HG02943 (cell line): ENCODE results near the gene KLF13.

Experiments used
- ATAC-seq: cut with Tn5 transposase; IDR thresholded peaks from one replicate; pipeline ENCODE4 v1.9.1; 2021; ENCODE audit warnings: mild to moderate bottlenecking, low read depth, moderate library complexity; ENCODE audit not compliant: unreplicated experiment

The KLF13 gene

DNA sequence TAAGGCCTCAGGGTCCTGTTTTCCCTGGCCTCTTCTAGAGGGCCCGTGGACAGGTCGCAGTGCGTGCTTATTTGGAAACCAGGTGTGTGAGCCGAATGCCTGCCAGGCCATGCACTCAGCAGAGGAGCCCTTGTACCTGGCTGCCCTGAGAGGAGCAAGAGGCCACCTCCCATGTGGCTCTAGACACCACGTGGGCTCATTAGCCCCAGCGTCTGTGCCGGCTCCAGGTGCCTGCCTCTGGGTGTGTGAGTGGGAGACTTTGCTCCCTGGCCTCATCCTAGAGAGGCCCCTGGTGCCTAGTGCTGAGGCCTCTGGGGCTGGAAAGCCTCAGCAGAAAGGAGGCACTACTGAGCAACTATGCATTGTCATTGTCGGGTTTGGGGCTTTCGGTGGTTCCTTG is 50.4 kb downstream of the KLF13 start:
- no peak for ATAC-seq

DNA sequence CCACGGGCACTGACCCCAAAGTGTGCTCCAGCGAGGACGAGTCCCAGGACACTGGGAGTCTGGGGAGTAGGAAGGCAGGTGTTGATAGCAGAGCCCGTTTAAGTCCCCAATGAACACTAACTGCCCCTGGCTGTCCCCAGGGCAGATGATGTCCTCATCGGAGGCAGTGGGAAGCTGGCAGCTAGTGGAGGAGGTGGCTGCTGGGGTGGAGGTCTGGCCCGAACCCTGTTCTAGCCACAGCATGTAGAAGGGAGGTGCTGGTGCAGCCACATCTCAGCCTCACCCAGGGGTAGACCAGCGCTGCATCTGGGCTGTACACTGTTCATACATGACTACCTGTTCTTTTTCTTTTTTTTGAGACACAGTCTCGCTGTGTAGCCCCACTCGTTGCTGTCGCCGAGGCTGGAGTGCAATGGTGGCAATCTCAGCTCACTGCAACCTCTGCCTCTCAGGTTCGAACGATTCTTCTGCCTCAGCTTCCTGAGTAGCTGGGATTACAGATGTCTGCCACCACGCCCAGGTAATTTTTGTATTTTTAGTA is 51.8 kb downstream of the KLF13 start:
- no peak for ATAC-seq

DNA sequence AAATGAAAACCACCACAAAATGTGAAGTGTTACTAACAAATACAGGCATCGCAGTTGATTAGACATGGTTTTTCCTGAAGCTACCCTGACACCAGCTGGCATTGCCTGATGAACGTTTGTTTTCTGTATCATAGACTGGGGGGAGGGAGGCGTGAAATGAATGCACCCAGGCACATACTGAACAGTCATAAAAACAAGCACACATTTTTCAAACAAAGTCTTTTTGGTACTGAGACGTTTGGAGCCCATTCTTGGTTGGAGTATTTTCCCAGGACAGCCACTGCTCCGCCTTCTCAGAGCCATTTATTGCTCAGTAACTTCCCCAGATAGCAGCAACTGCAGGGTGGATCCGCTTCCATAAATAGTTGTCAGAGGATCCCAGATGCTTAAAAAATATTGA is 52.4 kb downstream of the KLF13 start:
- no peak for ATAC-seq

DNA sequence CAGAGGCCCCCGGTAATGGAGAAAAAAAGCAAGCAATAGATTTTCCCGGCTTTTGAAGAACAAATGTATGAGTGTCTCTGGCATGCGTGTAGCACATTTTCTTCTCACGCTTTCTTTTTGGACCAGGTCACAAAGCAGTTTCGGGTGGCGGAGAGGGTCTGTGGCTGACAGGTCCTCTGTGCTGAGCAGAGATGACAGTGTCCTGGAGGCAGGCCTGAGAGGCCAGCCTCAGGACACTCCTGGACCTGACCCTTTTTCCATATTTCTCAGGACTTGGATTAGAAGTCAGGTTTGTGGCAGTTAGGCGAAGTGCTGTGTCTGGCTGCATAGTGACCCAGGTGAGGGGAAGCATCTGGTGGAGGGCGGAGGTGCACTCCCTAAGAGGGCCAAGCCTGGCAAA is 52.9 kb downstream of the KLF13 start:
- no peak for ATAC-seq

DNA sequence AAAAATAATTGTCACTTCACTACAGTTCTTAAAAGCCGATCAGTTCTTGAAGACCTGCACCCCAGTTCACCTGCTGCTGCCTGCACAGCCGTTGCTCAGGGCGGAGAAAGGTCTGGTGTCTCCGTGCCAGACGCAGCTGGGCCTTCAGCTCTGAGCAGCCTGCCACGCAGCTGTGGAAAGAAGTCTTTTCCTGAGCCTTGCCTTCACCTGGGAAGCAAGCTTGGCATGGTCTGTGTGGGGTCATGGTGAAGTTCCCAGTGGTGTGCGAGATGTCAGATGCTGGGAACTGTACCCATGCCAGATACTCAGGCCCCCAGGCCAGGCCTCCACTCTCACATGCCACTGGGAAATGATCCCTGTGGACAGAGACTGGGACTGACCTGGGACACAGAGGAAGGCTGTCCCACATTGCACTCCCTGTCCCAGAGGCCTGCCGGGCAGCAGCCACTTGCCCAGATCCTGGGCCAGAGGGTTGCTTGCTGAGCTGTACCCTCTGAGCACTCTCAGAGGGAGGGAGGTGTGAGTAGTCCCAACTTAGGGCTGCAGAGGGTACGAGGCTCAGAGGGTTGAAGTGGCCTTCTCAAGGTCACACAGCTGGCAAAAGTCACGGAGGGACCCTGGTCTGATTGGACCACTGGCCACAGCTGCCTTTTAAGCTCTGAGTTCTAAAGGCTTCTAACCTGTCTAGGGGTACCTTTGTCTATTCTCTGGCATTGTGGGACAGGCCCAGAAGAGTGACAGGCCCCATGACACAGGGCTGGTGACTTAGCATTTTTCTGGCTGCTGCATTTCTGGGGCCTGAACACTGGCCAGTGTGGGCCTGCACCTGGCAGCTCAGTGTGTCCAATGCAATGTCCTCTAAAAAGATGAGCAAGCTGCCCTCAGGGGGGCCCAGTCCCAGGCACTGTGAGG is 55.4 kb downstream of the KLF13 start:
- ATAC-seq, result no peak

DNA sequence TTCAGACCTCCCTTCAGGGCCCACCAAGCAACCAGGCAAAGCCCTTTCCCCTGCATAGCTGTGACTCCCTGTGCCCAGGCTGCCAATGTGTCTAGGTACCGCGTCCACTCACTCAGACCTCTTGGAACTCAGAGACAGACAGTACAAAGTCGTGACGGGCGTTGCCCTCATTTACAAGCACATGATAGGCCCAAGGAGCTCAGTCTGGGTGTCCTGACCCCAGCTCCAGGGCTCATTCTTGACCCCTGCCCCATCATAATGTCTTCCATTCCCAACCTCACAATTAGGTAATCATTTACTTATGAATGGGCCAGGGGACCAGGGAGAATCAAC is 56.0 kb downstream of the KLF13 start:
- ATAC-seq, result no peak

DNA sequence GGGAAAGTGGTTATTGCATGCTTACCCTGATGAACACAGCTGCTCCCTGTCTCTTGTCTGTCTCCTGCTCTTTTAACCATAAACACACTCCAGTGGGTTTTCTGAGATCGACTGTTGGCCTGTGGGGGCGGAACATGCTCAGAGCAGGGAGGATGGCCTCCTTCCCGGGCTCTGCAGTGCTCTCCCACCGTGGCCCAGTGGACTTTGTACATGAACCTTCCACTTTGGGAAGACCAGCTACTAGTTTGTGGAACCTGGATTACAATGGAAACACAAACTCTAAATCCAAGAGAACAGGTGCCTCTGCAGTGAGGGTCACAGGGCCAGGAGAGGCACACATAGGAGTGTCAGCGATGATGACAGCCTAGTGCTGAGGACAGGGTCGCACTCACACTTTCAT is 56.5 kb downstream of the KLF13 start:
- ATAC-seq, result no peak

DNA sequence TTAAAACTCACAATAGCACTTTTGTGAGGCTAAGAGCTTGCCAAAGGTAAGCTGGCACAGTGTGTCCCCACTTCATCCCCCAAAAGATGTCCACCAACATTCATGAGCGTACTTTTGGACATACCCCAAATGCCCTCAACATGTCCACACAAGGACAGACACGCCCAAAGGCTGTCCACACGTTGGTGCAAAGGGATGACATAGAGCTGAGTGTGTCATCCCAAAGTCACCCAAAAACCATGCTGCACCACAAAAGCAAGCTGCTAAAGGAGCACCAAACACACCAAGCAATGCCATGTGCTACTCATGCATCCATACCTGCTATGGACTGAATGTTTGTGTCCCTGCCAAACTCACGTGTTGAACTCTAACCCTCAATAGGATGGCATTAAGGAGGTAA is 57.9 kb downstream of the KLF13 start:
- ATAC-seq, result no peak

DNA sequence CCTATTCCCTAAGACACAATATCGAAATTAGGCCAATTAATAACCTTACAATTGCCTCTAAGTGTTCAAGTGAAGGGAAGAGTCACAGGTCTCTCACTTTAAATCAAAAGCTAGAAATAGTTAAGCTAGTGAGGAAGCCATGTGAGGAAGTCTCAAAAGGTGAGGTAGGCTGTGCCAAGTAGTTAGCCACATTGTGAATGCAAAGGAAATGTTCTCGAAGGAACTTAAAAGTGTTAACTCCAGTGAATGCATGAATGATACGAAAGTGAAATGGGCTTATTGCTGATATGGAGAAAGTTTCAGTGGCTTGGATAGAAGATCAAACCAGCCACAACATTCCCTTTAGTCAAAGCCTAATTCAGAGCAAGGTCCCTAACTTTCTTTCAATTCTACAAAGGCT is 59.1 kb downstream of the KLF13 start:
- ATAC-seq, result no peak

DNA sequence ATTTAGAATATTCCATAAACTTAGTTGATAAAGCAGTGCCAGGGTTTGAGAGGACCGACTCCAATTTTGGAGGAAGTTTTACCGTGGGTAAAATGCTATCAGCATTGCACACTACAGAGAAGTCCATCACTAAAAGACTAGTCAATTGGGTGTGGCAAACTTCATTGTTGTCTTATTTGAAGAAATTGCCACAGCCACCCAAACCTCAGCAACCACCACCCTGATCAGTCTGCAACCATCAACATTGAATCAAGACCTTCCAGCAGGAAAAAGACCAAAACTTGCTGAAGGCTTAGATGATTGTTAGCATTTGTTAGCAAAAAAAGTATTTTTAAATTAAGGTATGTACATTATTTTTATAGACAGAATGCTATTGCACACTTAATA is 60.5 kb downstream of the KLF13 start:
- no peak for ATAC-seq

DNA sequence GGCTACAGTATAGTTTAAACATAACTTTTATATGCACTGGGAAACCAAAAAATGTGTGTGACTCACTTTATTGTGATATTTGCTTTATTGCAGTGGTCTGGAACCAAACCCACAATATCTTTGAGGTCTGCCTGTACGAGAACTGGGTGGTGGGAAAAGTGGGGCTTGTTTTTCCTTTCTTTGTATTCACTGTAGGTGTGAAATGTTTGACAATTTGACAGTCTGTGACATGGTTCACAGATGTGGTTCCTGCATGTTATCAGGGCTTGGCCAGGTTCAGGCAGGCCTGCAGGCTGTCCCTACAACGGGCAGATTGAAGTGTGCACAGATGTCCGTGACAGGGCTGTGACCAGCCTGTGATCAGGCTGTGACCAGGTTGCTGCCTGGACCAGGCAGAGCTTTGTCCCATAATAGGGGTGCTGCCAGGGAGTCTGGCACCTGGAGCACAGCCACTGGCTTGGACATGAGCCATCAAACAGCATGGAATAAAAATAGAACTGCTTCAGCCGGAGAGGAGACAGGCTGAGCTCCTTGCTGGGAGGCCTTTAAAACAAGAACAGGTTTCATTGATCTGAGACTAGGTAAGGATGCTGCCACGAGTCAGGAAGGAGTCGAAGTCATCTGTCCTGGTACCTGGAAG is 61.0 kb downstream of the KLF13 start:
- ATAC-seq, result no peak

DNA sequence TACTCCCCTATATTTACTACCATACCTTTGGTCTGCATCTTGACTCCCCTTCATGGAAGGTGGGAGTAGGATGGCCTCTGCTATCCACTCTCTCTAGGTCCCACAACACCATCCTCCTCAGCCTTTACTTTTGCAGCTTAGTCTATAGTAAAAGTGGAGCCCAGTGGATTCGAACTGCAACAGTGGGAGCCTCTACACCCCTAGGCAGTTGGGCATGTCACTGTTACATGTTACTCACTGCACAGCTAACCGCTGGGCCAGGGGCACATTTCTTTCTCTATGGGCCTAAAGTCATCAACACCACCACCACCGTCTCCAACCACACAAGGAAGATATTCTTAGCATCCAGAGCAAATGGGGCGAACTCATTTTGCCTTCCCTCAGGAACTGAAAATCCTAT is 62.9 kb downstream of the KLF13 start:
- no peak for ATAC-seq

DNA sequence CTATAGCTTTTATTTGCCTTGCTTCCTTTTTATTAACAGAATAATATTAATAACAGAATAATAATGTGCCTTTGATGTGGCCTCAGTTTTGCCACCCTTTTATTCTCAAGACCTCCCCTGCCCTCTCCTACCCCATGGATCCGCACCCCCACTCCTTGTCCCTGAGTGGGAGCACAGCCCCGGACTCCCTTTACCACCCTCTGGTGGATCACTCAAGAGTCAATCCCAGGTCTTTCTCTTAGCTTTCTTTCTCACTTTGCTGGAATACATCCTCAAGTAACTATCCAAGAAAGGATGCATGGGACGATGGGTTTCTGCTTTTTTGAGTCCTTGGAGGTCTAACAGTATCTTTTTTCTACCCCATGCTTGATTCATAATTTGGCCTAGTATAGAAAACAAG is 63.4 kb downstream of the KLF13 start:
- ATAC-seq, result no peak

DNA sequence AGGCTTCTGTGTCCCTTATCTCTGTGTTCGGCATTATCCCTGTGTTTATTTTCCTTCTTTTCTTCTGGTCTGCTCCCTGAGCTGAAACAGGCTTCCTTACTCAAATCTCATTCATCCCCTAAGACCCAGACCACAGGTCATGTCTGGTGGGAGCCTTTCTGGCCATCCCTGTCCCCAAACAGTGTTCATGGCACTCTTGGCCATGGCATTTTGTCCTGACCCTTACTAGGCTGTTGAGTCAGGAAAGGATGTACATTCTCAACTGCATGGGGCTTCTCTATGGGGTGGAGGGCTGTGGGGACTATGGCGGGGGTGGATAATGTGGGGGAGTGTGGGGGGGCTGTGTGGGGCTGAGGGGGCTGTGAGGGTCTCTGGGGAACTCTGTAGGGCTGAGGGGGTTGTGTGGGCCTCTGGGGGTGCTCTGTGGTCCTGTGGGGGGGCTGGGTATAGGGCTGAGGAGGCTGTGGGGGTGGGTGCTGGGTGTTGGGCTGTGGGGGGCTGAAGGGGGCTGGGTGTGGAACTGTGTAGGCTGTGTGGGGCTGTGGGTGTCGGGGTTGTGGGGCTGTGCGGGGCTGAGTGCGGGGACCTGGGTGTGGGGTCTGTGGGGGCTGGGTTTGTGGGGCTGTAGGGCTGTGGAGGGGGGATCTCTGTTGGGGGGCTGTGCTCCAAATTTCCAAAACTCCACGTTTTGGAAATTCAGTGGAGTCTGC is 64.3 kb downstream of the KLF13 start:
- ATAC-seq, result no peak

DNA sequence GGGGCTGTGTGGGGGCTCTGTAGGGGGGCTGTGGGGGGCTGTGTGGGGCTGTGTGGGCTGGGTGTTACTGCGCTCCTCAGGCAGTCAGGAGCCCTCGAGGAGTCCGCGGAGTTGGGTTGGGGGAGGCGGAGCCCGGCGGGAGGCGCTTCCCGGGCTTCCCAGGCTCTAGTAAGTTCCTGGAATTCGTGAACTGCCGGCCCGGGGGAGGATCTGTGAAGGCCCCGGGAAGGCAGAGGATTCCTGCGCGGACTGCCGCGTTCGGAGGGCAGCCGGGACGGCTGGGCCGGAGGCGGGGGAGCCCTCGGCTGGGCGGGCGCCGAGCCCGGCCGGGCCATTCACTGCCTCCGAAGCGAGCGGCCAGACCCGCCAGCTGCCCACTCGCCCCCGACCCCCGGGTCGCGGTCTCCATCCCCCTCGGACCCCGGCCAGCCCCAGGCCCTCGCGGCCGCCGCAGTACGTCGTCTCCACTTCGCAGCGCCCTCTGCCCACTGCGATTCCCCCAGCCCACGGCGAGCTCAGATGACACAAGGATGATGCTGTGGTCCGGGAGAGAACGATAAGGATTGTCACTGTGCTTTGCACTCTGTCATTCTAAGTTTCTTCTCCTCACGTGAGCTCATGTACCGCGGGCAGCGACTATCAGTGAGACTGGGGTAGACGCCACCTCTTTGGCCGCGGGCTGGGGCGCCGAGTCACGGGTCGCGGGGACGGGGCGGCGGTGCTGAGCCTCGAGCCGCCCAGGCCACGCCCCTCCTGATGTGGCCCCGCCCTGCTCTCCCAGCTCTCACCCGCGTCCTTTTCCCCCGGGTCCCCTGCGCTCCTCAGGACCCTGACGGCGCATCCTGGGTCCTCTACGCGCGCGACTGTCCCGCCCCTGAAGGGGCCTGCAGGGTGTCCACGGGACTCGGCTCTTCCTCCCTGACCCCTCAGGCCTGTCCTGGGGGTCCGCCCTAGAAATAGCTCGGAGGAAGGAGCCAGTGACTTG is 65.3 kb downstream of the KLF13 start:
- ATAC-seq, result peak; percentile 74

DNA sequence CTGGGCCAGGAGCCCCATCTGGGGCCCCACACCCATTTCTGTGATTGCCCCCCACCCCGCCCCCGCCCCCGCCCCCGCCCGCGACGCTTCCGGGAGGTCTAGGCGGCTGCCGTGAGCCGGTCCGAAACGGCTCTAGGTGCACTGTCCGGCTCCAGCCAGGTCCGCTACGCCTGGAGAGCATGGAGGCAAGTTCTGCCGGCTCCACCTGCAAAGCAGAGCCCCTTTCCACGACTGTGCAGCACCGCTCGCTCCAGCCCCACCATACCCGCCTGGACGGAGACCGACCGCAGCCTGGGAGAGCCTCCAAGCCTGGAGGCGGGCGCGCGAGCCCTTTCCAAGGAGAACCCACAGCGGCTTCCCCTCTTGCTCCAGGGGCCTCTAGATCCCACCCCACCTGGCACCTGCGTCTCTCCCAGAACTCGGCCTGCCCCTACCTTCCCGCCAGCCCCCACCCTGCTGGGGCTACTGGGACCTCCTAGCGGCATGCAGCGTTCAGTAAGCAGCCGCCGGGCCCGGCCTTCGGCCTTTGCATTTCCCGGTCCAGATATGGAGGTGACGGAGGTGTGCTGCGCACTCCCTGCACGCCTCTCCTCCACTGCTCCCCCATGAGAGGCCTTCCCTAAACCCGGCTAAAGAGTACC is 66.2 kb downstream of the KLF13 start:
- ATAC-seq, result peak; percentile 47

DNA sequence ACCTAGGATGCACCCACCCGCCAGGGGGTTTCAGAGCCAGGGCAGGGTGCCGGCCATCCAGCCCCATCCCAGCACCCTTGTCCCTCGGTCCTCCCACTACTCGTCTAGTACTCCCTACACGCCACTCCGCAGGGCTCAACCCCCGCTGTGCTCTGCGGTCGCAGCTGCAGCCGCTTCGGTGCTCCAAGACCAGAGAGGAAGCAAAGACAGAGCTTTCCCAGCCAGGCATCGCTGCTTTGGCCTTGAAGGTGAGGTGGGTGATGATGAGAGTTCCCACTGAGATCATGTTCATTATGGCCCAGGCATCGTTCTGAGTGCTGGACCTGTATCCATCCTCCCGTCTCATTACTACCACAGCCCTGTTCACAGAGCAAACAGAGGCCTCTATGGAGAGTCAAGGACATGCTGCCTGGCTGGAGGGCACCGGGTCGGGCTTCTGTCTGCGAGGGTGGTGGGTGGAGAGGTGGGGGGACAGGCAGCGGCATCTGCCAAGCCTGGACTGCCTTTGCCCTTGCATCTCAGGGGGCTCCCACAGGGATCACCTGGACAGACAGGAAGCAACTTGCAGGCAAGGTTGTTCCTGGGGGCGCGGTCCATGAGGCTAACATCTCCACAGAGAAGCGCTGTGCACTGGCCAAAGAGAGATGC is 66.9 kb downstream of the KLF13 start:
- ATAC-seq, result no peak

DNA sequence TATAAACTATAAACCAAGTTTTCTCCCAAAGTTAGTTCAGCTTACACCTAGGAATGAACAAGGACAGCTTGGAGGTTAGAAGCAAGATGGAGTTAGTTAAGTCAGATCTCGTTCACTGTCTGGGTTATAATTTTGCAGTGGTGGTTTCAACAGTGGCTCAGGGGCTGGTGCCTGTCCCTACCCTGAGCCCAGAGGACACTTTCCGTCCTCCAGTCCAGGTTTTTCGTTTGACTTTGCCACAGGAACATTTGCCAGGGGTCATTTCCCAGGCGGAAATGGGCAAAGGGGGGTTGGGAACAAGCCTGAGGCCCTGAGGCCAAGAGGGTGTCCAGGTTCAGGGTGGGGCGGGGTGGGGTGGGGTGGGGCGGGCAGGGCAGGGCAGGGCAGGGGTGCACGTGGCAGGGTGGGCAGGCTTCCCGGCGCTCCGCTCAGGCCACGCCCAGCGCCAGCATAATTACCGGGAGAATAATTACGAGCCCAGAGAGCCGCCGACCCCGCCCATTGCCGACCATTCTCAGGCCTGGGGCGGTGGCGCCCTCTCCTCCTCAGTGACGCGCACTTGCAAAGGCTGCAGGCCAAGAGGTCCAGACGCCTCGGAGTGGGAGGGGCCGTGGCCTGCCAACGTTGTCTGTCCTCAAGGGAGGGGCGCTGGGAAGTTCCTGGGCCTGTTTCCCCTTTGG is 70.4 kb downstream of the KLF13 start:
- ATAC-seq, result no peak
